ENCODE data around the gene ZBTB11. TPM values are rescaled to one million over a fixed set of nuclear protein-coding genes. Genes with fewer than 3 reads are reported as not detected.

The ZBTB11 gene
- total RNA-seq, 2 donors from 2014 or later: 16.8 to 20.9 TPM

GRCh38 chr3:101665357-101665756 is 11.6 kb downstream of the ZBTB11 start:
- Histone ChIP-seq H3K27ac (ENCODE audit: low read depth, low read length) (no peak overlapping the region), H3K9me3 (ENCODE audit: control insufficient read depth, low read length) (no peaks in the 10 kb centered on the region), H3K27me3 (ENCODE audit: control insufficient read depth, insufficient read depth, low read length, poor library complexity, severe bottlenecking) (no peaks in the 10 kb centered on the region), H3K4me3 (ENCODE audit: low read length) (no peak overlapping the region), H3K36me3 (ENCODE audit: control insufficient read depth, insufficient read depth, low read length) (peaks cover 93% of the 10 kb centered on the region), H3K4me1 (ENCODE audit: control insufficient read depth, insufficient read depth, low read length) (no peaks in the 10 kb centered on the region), H3K9ac (ENCODE audit: extremely low read depth, low read length, poor library complexity, severe bottlenecking) (no peak overlapping the region)
- no peaks in the 10 kb centered on the region for H3K27me3 Mint-ChIP-seq (ENCODE audit: insufficient read depth)
- WGBS, 2 experiments (ENCODE audit: insufficient coverage in 1 of 2, insufficient read length in 1 of 2): 89% methylated on average over 3 to 4 of the region's 4 CpGs
- DNase-seq: no peak
- H3K4me3 Mint-ChIP-seq: no peak overlapping the region
- no peaks in the 10 kb centered on the region for H3K9me3 Mint-ChIP-seq
- H3K4me1 Mint-ChIP-seq: no peaks in the 10 kb centered on the region
- TF ChIP-seq CTCF (conservative IDR thresholded peaks at IDR 0.05): no peak
- H3K36me3 Mint-ChIP-seq (ENCODE audit: low read depth): peaks cover 79% of the 10 kb centered on the region
- no peak overlapping the region for H3K27ac Mint-ChIP-seq

GRCh38 chr3:101660714-101661113 is 16.2 kb downstream of the ZBTB11 start:
- Histone ChIP-seq H3K9ac (ENCODE audit: extremely low read depth, low read length, poor library complexity, severe bottlenecking) (no peak overlapping the region), H3K36me3 (ENCODE audit: control insufficient read depth, insufficient read depth, low read length) (peaks cover 91% of the 10 kb centered on the region), H3K27me3 (ENCODE audit: control insufficient read depth, insufficient read depth, low read length, poor library complexity, severe bottlenecking) (no peaks in the 10 kb centered on the region), H3K9me3 (ENCODE audit: control insufficient read depth, low read length) (no peaks in the 10 kb centered on the region), H3K27ac (ENCODE audit: low read depth, low read length) (no peak overlapping the region), H3K4me3 (ENCODE audit: low read length) (no peak overlapping the region), H3K4me1 (ENCODE audit: control insufficient read depth, insufficient read depth, low read length) (no peaks in the 10 kb centered on the region)
- WGBS, 2 experiments (ENCODE audit: insufficient coverage in 1 of 2, insufficient read length in 1 of 2): 75 to 90% methylated on average over 1 to 3 of the region's 3 CpGs
- DNase-seq: no peak
- Mint-ChIP-seq H3K27me3 (ENCODE audit: insufficient read depth) (no peaks in the 10 kb centered on the region), H3K9me3 (no peaks in the 10 kb centered on the region), H3K4me3 (no peak overlapping the region), H3K27ac (peak overlapping the region; percentile 12), H3K4me1 (no peaks in the 10 kb centered on the region), H3K36me3 (ENCODE audit: low read depth) (peaks cover 81% of the 10 kb centered on the region)
- no peak for TF ChIP-seq CTCF (conservative IDR thresholded peaks at IDR 0.05)

- Histone ChIP-seq H3K27me3 (ENCODE audit: control insufficient read depth, insufficient read depth, low read length, poor library complexity, severe bottlenecking) (no peaks in the 10 kb centered on the region), H3K4me3 (ENCODE audit: low read length) (no peak overlapping the region), H3K36me3 (ENCODE audit: control insufficient read depth, insufficient read depth, low read length) (peaks cover 92% of the 10 kb centered on the region), H3K9ac (ENCODE audit: extremely low read depth, low read length, poor library complexity, severe bottlenecking) (no peak overlapping the region), H3K9me3 (ENCODE audit: control insufficient read depth, low read length) (no peaks in the 10 kb centered on the region), H3K27ac (ENCODE audit: low read depth, low read length) (no peak overlapping the region), H3K4me1 (ENCODE audit: control insufficient read depth, insufficient read depth, low read length) (no peaks in the 10 kb centered on the region)
- peaks cover 89% of the 10 kb centered on the region for H3K36me3 Mint-ChIP-seq (ENCODE audit: low read depth)
- no peak for TF ChIP-seq CTCF (conservative IDR thresholded peaks at IDR 0.05)
- no peaks in the 10 kb centered on the region for H3K9me3 Mint-ChIP-seq
- H3K27ac Mint-ChIP-seq: no peak overlapping the region
- no peaks in the 10 kb centered on the region for H3K27me3 Mint-ChIP-seq (ENCODE audit: insufficient read depth)
- WGBS, 2 experiments (ENCODE audit: insufficient coverage in 1 of 2, insufficient read length in 1 of 2): 90 to 96% methylated on average over 6 of the region's 6 CpGs
- no peak overlapping the region for H3K4me3 Mint-ChIP-seq
- no peak for DNase-seq
- no peaks in the 10 kb centered on the region for H3K4me1 Mint-ChIP-seq
These were observed 20.3 kb downstream of the ZBTB11 start for GRCh38 chr3:101656651-101657050.

Data from endodermal cell (in vitro differentiated cells).